ENCODE data around the gene OR51E2.

OR51E2 gene

DNA sequence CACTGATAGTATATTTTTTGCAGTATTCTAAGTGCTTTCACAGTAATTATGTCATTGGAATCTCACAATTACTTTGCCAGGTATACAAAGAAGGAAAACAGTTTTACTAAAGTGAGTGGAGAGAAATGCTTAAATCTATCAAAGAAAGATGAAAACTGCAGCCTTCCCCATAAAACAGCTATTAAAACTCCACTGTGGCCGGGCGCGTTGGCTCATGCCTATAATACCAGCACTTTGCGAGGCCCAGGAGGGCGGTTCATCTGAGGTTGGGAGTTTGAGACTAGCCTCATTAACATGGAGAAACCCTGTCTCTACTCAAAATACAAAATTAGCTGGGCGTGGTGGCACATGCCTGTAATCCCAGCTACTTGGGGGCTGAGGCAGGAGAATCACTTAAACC, 34.8 kb downstream of the OR51E2 start:
- POLR2A ChIA-PET, result no interaction called here

DNA sequence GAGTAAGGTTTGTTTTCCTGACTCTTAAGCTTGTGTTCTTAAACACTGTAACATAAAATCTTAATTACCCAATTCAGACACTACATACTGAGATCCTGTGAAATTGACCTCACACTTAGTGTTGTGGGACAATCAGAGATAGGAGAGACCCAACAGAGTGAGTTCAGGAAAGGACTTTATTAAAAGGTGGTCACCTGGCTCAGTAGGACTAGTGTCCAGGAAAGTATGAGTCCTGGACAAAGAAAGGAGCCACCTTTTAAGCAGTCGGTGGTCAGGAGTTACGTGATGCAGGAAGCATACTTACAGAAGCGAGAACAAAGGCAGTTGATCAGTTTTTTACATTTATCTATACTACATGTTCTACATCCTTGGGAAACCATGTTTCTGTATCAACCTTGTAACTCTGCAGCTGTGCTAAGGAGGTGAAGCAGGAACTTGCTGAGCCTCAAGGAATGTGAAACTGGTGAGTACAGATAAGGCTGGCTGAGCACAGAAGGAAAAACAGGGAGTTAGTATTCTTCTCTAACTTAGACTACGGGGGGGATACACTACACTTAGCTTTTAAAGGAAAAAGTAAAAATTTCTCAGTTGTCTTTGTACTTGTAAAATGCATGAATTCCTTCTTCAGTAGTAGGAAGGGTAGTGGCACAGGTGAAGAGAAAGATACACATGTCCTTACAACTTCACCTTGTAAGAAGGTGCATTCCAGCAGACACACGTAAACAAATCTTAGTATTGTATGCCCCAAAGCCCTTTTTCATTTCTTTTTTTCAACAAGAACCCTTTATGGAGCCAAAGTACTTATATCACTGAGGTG, 38.8 kb downstream of the OR51E2 start:
- Histone ChIP-seq H3K4me1 (ENCODE audit: control extremely low read depth in 1 of 4, control insufficient read depth in 4 of 4, insufficient read depth in 4 of 4, low read length in 3 of 4) (peaks cover 0 to 4% (median 0%) of the 10 kb centered on the region in 4 experiments), H3K27me3 (replicated peaks in 2 of 5; ENCODE audit: control insufficient read depth in 4 of 5, insufficient read depth in 5 of 5, low read length in 4 of 5) (no peaks in the 10 kb centered on the region), H3K36me3 (ENCODE audit: control insufficient read depth in 4 of 4, insufficient read depth in 4 of 4, low read length in 3 of 4) (no peaks in the 10 kb centered on the region), H3K4me3 (ENCODE audit: control insufficient read depth in 1 of 7, extremely low read depth in 1 of 7, insufficient read depth in 4 of 7, low read depth in 2 of 7, low read length in 6 of 7) (no peak overlapping the region), H3K27ac (ENCODE audit: insufficient read depth in 1 of 2, low read depth in 1 of 2, low read length in 2 of 2, poor library complexity in 1 of 2, severe bottlenecking in 2 of 2) (peak overlapping the region in 1 of 2 experiments; percentile 25), H3K9me3 (ENCODE audit: control extremely low read depth in 1 of 5, control insufficient read depth in 4 of 5, insufficient read depth in 2 of 5, low read depth in 1 of 5, low read length in 4 of 5) (no peaks in the 10 kb centered on the region)
- DNase-seq, result peak; percentile 4 to 75 (median 31)
- ChIA-PET POLR2A (no interaction called here), CTCF (interaction anchor here (2.1 kb wide), 1 partner anchor 22 kb away, joined by 5 read pairs; the partner anchor contains the start of gene OR51D1)
- no CpG with 5 or more reads among the region's 5 CpGs for whole genome bisulfite sequencing (ENCODE audit: insufficient coverage)

More for the DNA sequence above, 34.8 kb downstream of the OR51E2 start:
- CTCF ChIA-PET, result no interaction called here
- no peak overlapping the region for H3K4me3 ChIP-seq (ENCODE audit: control insufficient read depth in 1 of 7, extremely low read depth in 1 of 7, insufficient read depth in 4 of 7, low read depth in 2 of 7, low read length in 6 of 7)
- no peak for DNase-seq
- no peaks in the 10 kb centered on the region for H3K9me3 ChIP-seq (ENCODE audit: control extremely low read depth in 1 of 5, control insufficient read depth in 4 of 5, insufficient read depth in 2 of 5, low read depth in 1 of 5, low read length in 4 of 5)
- no peaks in the 10 kb centered on the region for H3K36me3 ChIP-seq (ENCODE audit: control insufficient read depth in 4 of 4, insufficient read depth in 4 of 4, low read length in 3 of 4)
- peaks cover 0 to 4% (median 0%) of the 10 kb centered on the region in 4 experiments for H3K4me1 ChIP-seq (ENCODE audit: control extremely low read depth in 1 of 4, control insufficient read depth in 4 of 4, insufficient read depth in 4 of 4, low read length in 3 of 4)
- WGBS (ENCODE audit: insufficient coverage), result 93% methylated on average over 5 of the region's 6 CpGs
- H3K27me3 ChIP-seq (replicated peaks in 2 of 5; ENCODE audit: control insufficient read depth in 4 of 5, insufficient read depth in 5 of 5, low read length in 4 of 5), result no peaks in the 10 kb centered on the region
- H3K27ac ChIP-seq (ENCODE audit: insufficient read depth in 1 of 2, low read depth in 1 of 2, low read length in 2 of 2, poor library complexity in 1 of 2, severe bottlenecking in 2 of 2), result no peak overlapping the region

DNA sequence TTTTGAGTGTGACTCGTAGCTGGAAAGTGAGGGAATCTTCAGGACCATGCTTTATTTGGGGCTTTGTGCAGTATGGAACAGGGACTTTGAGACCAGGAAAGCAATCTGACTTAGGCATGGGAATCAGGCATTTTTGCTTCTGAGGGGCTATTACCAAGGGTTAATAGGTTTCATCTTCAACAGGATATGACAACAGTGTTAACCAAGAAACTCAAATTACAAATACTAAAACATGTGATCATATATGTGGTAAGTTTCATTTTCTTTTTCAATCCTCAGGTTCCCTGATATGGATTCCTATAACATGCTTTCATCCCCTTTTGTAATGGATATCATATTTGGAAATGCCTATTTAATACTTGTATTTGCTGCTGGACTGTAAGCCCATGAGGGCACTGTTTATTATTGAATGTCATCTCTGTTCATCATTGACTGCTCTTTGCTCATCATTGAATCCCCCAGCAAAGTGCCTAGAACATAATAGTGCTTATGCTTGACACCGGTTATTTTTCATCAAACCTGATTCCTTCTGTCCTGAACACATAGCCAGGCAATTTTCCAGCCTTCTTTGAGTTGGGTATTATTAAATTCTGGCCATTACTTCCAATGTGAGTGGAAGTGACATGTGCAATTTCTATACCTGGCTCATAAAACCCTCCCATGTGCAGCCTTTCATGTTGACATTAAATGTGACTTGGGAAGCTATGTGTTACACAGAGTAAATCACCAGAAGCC, 42.9 kb downstream of the OR51E2 start:
- peak in 1 of 3 donors; percentile 1 for DNase-seq
- WGBS (ENCODE audit: insufficient coverage), result no CpG with 5 or more reads among the region's 2 CpGs
- peaks cover 0 to 4% (median 0%) of the 10 kb centered on the region in 4 experiments for H3K4me1 ChIP-seq (ENCODE audit: control extremely low read depth in 1 of 4, control insufficient read depth in 4 of 4, insufficient read depth in 4 of 4, low read length in 3 of 4)
- ChIA-PET POLR2A (no interaction called here), CTCF (interaction anchor here (1.9 kb wide), 1 partner anchor 18 kb away, joined by 4 read pairs; the partner anchor contains the start of gene OR51D1)
- H3K27ac ChIP-seq (ENCODE audit: insufficient read depth in 1 of 2, low read depth in 1 of 2, low read length in 2 of 2, poor library complexity in 1 of 2, severe bottlenecking in 2 of 2), result no peak overlapping the region
- H3K27me3 ChIP-seq (replicated peaks in 2 of 5; ENCODE audit: control insufficient read depth in 4 of 5, insufficient read depth in 5 of 5, low read length in 4 of 5), result no peaks in the 10 kb centered on the region
- H3K4me3 ChIP-seq (ENCODE audit: control insufficient read depth in 1 of 7, extremely low read depth in 1 of 7, insufficient read depth in 4 of 7, low read depth in 2 of 7, low read length in 6 of 7), result no peak overlapping the region
- no peaks in the 10 kb centered on the region for H3K9me3 ChIP-seq (ENCODE audit: control extremely low read depth in 1 of 5, control insufficient read depth in 4 of 5, insufficient read depth in 2 of 5, low read depth in 1 of 5, low read length in 4 of 5)
- no peaks in the 10 kb centered on the region for H3K36me3 ChIP-seq (ENCODE audit: control insufficient read depth in 4 of 4, insufficient read depth in 4 of 4, low read length in 3 of 4)

DNA sequence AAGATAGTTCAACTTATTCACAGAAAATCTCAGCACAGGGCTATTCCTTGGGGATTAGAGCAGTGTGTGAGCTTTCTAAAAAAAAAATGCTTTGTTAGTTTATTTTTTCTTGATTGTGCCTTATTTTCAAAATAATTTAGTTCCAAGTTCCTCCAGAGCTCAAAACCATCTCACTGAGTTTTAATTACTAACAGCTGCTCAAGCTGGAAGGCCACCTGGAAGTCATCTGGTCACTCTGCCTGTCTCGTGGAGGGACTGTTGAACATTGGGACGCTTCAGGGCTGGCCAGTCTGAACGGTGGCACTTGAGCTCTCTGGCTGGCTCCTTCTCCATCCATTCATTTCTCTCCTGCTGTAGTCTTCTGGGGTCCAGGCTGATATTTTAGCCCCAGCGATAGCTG, 49.9 kb downstream of the OR51E2 start:
- POLR2A ChIA-PET, result no interaction called here
- no peak overlapping the region for H3K4me3 ChIP-seq (ENCODE audit: control insufficient read depth in 1 of 7, extremely low read depth in 1 of 7, insufficient read depth in 4 of 7, low read depth in 2 of 7, low read length in 6 of 7)
- CTCF ChIA-PET, result interaction anchor here (2.6 kb wide), 1 partner anchor 11 kb away, joined by 14 read pairs; the partner anchor contains the start of gene OR51D1

DNA sequence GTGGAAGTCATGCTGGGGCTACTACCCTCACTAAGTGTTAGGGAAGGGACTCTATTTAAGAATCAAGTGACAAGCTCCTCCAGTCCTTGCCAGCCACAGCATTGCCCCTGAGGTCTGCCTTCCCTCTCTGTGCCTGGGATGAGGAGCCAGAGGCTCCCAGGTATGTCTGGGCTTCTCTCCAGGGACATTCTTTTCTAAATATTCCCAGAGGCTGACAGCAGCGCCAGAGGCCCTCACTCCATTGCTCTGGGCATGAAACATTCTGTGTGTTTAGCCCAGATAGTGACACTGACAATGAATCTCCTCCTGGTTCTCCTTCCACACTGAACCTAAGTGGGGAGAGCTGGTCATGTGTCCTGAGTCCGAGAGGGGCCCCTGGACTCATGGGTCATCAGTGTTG, 51.7 kb downstream of the OR51E2 start:
- WGBS (ENCODE audit: insufficient coverage), result 100% methylated on average over 1 of the region's 2 CpGs
- Histone ChIP-seq H3K4me1 (ENCODE audit: control extremely low read depth in 1 of 4, control insufficient read depth in 4 of 4, insufficient read depth in 4 of 4, low read length in 3 of 4) (no peaks in the 10 kb centered on the region), H3K27ac (ENCODE audit: insufficient read depth in 1 of 2, low read depth in 1 of 2, low read length in 2 of 2, poor library complexity in 1 of 2, severe bottlenecking in 2 of 2) (no peak overlapping the region), H3K27me3 (replicated peaks in 2 of 5; ENCODE audit: control insufficient read depth in 4 of 5, insufficient read depth in 5 of 5, low read length in 4 of 5) (peaks cover 0 to 2% (median 0%) of the 10 kb centered on the region in 5 experiments), H3K4me3 (ENCODE audit: control insufficient read depth in 1 of 7, extremely low read depth in 1 of 7, insufficient read depth in 4 of 7, low read depth in 2 of 7, low read length in 6 of 7) (no peak overlapping the region), H3K36me3 (ENCODE audit: control insufficient read depth in 4 of 4, insufficient read depth in 4 of 4, low read length in 3 of 4) (no peaks in the 10 kb centered on the region), H3K9me3 (ENCODE audit: control extremely low read depth in 1 of 5, control insufficient read depth in 4 of 5, insufficient read depth in 2 of 5, low read depth in 1 of 5, low read length in 4 of 5) (no peaks in the 10 kb centered on the region)
- ChIA-PET CTCF (interaction anchor here (1.0 kb wide), 1 partner anchor 9 kb away, joined by 3 read pairs; the partner anchor contains the start of gene OR51D1), POLR2A (interaction anchor here (0.6 kb wide), 1 partner anchor 286 kb away, joined by 3 read pairs; no protein-coding TSS in a partner anchor)
- DNase-seq, result no peak

More for the DNA sequence above, 49.9 kb downstream of the OR51E2 start:
- DNase-seq, result no peak
- Histone ChIP-seq H3K9me3 (ENCODE audit: control extremely low read depth in 1 of 5, control insufficient read depth in 4 of 5, insufficient read depth in 2 of 5, low read depth in 1 of 5, low read length in 4 of 5) (no peaks in the 10 kb centered on the region), H3K27ac (ENCODE audit: insufficient read depth in 1 of 2, low read depth in 1 of 2, low read length in 2 of 2, poor library complexity in 1 of 2, severe bottlenecking in 2 of 2) (no peak overlapping the region), H3K36me3 (ENCODE audit: control insufficient read depth in 4 of 4, insufficient read depth in 4 of 4, low read length in 3 of 4) (no peaks in the 10 kb centered on the region), H3K4me1 (ENCODE audit: control extremely low read depth in 1 of 4, control insufficient read depth in 4 of 4, insufficient read depth in 4 of 4, low read length in 3 of 4) (no peaks in the 10 kb centered on the region), H3K27me3 (replicated peaks in 2 of 5; ENCODE audit: control insufficient read depth in 4 of 5, insufficient read depth in 5 of 5, low read length in 4 of 5) (peaks cover 0 to 2% (median 0%) of the 10 kb centered on the region in 5 experiments)
- 100% methylated on average over 4 of the region's 4 CpGs for WGBS (ENCODE audit: insufficient coverage)

DNA sequence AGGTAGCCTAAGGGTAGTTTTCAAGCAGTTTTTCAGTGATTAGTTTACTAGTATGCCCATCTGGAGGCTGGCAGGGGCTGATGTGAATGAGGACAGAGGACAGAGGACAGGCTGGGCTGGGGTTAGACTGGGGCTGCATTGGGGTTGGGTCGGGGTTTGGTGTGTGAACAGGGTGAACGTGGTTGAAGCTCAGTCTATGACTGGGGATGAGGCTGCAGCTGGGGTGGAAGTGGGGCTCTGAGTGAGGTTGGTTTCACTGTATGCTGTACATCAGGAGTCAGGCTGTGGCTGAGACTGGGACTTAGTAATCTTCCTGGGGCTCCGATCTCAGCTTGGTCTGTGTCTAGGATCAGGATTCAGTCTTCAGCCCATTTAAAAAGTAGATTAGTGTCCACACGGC, 53.4 kb downstream of the OR51E2 start:
- 83% methylated on average over 4 of the region's 4 CpGs for WGBS (ENCODE audit: insufficient coverage)
- POLR2A ChIA-PET, result no interaction called here
- H3K9me3 ChIP-seq (ENCODE audit: control extremely low read depth in 1 of 5, control insufficient read depth in 4 of 5, insufficient read depth in 2 of 5, low read depth in 1 of 5, low read length in 4 of 5), result no peaks in the 10 kb centered on the region
- no peaks in the 10 kb centered on the region for H3K36me3 ChIP-seq (ENCODE audit: control insufficient read depth in 4 of 4, insufficient read depth in 4 of 4, low read length in 3 of 4)
- no peak overlapping the region for H3K27ac ChIP-seq (ENCODE audit: insufficient read depth in 1 of 2, low read depth in 1 of 2, low read length in 2 of 2, poor library complexity in 1 of 2, severe bottlenecking in 2 of 2)
- CTCF ChIA-PET, result interaction anchor here (1.4 kb wide), 1 partner anchor 182 kb away, joined by 3 read pairs; no protein-coding TSS in a partner anchor
- no peak for DNase-seq
- peaks cover 0 to 2% (median 0%) of the 10 kb centered on the region in 5 experiments for H3K27me3 ChIP-seq (replicated peaks in 2 of 5; ENCODE audit: control insufficient read depth in 4 of 5, insufficient read depth in 5 of 5, low read length in 4 of 5)
- H3K4me1 ChIP-seq (ENCODE audit: control extremely low read depth in 1 of 4, control insufficient read depth in 4 of 4, insufficient read depth in 4 of 4, low read length in 3 of 4), result no peaks in the 10 kb centered on the region
- H3K4me3 ChIP-seq (ENCODE audit: control insufficient read depth in 1 of 7, extremely low read depth in 1 of 7, insufficient read depth in 4 of 7, low read depth in 2 of 7, low read length in 6 of 7), result no peak overlapping the region
